Activated CD4-positive, alpha-beta T cell treated with anti-CD3 and anti-CD28 coated beads, Interleukin-10, Interleukin-2, amounts not matched to agents 100 ng/mL and 50 ng/mL, durations not matched to agents 16 hours and 8 hours (primary cell): Measurements from ENCODE around the gene RPUSD3.
"Not testable (repeated sequence)": the region's sequence is repeated elsewhere in the genome, so short reads cannot be mapped to it uniquely, and the experiment has no call there.

Experiments used
- DNase-seq: peaks from one replicate; pipeline ENCODE4 v3.0.0-alpha.2; 2020

Gene RPUSD3, protein sequence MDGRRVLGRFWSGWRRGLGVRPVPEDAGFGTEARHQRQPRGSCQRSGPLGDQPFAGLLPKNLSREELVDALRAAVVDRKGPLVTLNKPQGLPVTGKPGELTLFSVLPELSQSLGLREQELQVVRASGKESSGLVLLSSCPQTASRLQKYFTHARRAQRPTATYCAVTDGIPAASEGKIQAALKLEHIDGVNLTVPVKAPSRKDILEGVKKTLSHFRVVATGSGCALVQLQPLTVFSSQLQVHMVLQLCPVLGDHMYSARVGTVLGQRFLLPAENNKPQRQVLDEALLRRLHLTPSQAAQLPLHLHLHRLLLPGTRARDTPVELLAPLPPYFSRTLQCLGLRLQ

DNA sequence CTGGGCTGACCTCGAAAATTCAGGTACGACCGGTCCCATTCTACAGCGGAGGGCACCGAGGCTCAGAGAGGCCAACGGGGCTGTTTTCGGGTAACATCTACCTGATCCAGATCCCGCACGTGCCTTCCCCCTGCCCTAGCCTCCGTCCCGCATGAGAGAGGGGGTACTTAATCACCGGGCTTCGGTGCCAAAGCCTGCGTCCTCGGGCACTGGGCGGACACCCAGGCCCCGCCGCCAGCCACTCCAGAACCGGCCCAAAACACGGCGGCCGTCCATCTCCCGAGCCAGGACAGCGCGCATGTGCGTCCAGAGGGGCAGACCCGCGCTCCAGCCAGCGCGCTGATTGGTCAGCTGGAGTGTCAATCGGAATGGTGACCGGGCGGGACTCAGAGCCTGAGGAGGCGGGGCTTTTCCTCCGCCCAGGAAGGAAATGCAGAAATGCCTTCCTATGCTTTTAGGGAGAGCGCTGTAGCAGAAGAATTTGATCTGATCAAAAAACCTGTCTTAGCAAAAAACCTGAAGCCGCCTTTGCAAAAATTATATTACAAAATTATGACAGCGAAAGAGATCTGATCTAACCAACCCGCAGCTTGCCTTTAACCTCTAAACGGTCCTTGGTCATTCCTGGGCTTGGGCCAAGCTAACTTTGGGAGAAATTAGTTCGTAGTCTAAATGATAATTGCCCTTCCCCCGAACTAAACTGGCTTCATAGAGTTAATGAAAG lies at the start of gene RPUSD3:
RPUSD3 (minus strand) TSS at position 294 of the 724 bp plus-strand sequence; CDS start at position 276, 18 bp downstream.
- DNase-seq = peak; percentile 98

DNA sequence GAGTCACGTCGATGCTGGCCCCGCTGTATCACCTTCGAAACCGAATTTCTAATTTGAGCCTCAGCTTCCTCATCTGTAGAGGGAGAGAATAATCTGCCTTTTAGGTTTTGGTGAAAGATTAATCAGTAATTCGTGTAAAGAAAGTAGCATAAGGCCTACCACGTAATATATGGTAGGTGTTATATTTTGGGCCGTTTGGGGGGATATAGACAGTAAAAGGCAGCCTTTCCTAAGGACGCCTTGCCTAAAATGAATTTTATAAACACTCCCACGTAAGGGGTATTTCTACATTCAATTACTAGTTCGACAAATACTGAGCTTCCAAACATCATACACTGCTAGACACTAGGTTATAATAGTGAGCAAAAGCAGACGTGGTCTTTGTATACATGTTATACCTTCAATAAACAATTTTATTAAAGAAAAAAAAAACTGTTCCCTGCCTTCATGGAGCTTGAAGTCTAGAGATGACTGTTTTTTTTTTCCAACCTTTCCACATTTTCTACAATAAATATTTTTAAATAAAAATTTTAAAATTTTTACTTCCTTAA lies 47.3 kb upstream of the RPUSD3 start:
- DNase-seq = no peak

DNA sequence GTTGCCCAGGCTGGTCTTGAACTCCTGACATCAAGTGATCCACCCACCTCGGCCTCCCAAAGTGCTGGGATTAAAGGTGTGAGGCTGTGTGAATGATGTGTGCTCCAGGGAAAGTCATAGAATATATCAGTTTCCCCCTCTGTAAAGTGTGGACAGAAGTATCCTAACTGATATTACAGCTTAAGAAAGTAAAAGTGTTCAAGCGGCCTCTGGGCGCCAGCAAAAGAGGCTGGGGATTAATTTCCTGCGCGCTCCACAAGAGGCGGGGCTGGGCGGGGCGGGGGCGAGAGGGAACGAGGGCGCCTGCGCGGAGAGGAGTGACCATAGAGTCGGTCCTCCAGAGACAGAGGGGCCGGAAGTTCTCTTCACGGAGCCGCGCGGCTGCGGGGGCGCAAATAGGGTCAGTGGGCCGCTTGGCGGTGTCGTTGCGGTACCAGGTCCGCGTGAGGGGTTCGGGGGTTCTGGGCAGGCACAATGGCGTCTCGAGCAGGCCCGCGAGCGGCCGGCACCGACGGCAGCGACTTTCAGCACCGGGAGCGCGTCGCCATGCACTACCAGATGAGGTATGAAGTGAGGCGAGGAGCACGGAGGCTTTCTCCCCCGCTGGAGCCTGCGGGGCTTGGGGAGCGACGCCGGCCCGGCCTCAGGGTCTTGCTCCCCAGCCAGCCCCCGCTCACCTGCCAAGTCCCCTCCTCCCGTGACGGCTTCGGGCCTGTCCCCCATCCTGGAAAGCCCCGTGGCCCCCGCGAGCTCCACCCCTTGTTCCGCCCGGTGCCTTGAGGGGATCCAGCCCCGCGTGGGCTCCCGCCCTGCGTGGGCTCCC lies 46.7 kb upstream of the RPUSD3 start, which contains the start of gene JAGN1:
JAGN1 (plus strand) TSS at position 362 of the 823 bp plus-strand sequence; CDS start at position 475, 113 bp downstream.
- DNase-seq = peak; percentile 92

DNA sequence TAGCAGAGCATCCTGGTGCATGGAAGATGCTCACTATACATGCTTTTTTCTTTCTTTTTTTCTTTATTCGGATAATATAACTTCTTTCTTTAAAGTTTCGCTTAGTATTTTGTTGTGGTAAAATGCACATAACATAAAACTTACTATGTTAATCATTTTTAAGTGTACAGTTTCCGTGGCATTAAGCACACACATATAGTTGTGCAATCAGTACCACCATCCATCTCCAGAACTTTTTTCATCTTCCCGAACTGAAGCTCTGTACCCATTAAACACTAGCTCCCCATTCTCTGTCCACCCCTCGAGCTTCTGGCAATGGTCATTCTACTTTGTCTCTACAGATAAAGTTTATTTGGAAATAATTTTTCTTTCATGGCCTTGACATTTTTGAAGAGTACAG lies 45.6 kb upstream of the RPUSD3 start:
- DNase-seq = no peak

DNA sequence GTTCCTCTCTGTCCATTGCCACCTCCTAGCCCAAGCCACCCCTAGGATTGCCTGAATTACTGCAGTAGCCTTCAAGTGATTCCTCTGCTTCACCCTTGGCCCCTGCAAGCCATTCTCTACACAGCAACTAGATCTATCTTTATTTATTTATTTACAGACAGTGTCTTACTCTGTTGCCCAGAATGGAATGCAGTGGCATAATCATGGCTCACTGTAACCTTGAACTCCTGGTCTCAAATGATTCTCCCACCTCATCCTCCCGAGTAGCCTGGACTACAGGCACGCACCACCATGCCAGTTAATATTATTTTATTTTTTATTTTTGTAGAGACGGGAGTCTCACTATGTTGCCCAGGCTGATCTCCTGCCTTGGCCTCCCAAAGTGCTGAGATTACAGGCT lies 44.7 kb upstream of the RPUSD3 start:
- DNase-seq = no peak

DNA sequence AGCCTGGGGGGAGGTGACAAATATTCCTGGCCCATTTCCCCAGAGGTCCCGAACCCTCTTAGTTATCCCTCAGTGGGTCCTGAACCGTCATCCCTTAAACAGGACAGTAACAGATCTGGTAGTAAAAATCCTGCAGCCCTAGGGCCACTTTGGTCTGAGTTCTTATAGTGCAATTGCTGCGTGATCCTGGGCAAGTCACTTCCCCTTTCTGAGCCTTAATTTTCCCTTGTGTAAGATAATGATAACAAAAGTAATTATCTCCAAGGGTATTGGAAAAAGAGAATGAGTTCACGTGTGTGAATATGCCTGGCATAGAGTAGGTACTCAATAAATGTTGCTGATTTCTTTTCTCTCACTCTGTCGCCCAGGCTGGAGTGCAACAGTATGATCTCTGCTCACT lies 43.7 kb upstream of the RPUSD3 start:
- DNase-seq = no peak

DNA sequence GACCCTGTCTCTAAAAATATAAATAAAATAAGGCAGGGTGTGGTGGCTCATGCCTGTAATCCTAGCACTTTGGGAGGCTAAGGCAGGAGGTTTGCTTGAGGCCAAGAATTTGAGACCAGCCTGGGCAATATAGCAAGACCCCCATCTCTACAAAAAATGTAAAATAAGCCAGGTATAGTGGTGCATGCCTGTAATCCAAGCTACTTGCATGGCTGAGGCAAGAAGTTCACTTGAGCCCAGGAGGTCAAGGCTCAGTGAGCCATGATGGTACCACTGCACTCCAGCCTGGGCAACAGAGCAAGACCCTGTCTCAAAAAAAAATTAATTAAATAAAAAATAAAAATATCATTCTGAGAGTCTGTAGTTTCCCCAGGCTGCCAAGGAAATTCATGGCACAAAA lies 42.5 kb upstream of the RPUSD3 start:
- no peak for DNase-seq

DNA sequence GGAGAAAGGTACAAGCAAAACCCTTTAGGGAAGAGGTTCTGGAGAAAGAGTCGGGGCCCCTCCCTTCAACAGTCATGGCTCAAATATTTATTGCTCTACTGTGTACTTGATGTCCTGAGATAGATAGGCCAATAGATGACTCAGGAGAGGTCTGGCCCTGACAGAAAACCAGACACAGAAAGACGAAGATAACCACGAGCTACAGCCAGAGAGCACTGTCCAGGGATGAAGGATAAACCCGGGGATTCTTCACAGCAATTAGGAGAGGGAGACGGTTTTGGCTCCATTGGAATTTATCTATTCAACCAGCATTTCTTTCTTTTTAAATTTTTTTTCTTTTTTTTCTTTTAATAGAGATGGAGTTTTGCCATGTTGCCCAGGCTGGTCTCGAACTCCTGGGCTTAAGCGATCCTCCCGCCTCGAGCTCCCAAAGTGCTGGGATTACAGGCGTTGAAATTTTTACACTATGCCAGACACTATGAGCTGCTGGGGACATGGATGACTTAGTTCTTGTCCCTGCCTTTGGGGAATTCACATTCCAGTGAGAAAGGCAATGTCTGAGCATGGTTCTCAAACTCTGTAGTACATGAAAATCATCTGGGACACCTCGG lies 40.9 kb upstream of the RPUSD3 start:
- no peak for DNase-seq

DNA sequence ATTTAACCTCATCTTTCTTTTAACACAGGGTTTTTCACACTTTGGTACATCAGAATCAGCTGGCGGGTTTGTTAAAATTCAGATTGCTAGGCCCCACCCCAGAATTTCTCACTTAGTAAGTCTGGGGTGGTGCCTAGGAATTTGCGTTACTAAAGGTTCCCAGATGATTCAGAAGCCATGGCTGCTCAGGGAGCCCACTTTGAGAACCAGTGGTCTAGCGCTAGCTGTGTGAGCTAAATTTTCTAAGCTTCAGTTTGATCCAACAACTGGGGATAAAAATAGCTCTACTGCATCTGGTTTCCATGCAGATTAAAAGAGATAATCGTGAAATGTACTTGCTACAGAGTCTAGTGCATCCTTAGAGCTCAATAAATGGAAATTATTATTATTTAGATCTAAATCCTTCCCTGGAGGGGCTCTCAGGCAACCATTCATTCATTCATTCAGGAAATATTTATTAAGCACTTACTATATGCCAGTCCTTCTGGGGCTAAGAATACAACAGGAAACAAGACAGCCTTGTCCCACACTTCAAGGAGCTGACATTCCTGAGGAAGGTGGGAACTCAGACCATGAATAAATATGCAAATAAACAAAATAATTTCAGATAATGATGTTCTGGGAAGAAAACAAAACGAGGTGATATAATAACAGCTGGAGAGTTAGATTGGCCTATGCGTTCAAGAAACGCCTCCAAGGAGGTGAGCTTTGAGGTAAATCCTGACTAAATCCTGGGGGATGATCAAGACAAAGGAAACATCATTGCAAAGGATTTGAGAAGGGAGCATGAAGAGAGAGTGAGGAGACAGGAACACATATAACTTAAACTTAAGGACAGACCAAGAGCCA lies 40.1 kb upstream of the RPUSD3 start:
- DNase-seq = no peak

DNA sequence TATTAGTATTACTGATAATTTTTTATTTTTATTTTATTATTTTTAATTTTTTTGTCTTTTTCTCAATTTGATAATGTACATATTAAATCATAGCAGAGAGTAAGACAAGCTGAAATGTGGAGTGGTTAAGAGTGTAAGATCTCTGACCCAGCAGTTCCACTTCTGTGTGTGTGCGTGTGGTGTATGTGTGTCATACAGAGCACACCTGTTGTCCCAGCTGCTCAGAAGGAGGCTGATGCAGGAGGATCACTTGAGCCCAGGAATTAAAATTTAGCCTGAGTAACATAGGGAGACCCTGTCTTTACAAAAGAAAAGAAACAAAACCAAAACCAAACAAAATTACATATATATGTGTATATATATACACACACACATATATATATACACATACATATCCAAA lies 37.6 kb upstream of the RPUSD3 start:
- no peak for DNase-seq

DNA sequence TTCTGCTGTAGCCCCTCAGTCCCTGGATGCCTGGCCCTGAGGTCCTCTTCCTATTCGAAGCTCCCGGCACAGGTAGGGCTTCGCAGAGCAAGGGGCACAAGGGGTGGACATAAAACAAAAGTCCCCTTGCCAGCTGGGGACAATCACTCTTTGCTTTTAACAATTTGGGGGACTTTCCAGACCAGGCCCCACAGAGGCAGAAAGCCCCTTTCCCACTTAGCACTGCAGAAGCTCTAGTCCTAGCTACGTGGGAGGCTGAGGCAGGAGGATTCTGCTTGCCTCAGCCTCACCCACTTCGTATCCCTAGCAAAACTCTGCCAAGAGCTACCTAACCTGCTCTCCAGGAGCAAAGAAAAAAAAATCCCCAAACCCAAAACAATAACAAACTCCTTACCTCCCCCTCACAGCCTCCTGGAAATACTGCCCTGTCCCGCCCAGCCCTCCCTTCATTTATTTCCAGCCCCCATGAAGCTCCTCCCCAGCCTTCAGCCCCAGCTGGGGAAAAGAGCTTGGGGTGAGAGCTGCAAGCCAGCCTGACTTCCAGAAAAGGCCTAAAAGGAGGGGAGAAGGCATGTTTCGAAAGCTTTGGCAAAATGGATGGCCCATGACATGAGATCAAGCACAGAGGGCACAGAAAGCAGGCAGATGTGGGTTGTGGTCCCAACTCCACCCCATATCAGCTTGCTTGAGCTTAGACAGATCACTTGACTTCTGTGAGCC lies 36.2 kb upstream of the RPUSD3 start, which contains the start of gene CIDEC:
CIDEC (minus strand) TSS at position 424 of the 720 bp plus-strand sequence. CDS start 1,767 bp downstream, outside the sequence.
- no peak for DNase-seq

DNA sequence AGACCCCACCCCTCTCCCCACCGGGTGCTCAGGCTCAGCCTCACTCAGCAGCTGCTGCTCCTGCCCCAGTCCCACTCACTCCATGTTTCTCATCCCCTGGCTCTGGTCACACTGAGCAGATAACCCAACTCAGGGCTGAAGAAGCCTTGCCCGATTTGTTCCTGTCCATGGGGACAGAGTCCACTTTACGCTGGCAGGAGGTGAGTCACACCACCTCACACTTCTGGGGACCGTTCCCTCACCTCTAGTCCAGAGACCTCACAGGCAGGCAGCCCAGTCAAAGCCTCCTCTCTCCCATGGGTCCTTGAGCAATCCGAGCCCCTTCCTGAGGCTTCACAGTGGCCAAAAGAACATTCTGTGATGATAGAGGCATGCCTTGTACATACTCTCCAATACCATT lies 34.9 kb upstream of the RPUSD3 start:
- no peak for DNase-seq

DNA sequence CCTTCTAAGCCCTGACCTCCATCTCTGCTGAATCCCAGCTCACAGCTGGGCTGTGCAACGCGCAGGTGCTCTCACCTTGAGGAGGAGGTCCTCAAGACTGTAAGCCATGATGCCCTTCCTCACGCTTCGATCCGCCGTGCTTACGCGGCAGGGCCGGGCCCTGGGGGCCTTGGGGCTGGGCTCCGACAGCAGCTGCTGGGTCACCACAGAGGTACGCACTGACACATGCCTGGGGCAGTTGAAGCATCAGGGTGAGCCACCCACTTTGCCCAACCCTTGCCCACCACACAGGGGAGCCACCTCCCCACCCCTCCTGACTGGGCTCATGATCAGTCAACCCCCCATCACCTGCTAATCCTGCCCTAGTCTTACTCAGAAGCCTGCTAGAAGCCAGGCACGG lies 33.2 kb upstream of the RPUSD3 start:
- no peak for DNase-seq

DNA sequence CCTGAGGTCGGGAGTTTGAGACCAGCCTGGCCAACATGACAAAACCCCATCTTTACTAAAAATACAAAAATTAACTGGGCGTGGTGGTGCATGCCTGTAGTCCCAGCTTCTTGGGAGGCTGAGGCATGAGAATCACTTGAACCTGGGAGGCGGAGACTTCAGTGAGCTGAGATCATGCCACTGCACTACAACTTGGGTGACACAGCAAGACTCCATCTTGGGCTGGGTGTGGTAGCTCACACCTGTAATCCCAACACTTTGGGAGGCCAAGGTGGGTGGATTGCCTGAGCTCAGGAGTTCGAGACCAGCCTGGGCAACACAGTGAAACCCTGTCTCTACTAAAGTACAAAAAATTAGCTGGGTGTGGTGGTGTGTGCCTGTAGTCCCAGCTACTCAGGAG lies 32.4 kb upstream of the RPUSD3 start:
- DNase-seq = not testable (repeated sequence)

DNA sequence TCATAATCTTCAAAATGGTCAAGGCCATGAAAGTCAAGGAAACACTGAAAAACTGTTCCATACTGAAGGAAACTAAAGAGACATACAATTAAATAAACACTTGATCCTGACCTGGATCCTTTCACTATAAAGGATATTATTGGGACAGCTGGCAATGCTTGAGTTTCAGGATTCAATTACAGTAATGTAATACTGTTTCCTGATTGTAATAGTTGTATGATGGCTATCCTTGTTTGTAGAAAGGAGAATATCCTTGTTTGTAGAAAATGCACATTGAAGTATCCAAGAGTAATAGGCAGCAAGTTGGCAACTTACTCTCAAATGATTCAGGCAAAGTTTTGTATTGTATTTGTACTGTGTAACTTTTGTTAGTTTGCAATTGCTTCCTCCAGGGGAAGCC lies 31.6 kb upstream of the RPUSD3 start:
- DNase-seq = no peak

DNA sequence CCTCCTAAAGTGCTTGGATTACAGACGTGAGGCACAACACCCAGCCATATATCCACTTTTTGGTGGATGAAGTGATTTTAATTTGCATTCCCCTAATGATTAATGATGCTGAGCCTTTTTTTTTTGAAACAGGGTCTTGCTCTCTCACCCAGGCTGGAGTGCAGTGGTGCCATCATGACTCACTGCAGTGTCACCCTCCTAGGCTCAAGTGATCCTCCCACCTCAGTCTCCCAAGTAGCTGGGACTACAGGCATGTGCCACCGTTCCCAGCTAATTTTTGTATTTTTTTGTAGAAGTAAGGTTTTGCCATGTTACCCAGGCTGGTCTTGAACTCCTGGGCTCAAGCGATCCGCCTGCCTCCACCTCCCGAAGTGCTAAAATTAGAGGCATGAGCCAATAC lies 28.3 kb upstream of the RPUSD3 start:
- not testable (repeated sequence) for DNase-seq

DNA sequence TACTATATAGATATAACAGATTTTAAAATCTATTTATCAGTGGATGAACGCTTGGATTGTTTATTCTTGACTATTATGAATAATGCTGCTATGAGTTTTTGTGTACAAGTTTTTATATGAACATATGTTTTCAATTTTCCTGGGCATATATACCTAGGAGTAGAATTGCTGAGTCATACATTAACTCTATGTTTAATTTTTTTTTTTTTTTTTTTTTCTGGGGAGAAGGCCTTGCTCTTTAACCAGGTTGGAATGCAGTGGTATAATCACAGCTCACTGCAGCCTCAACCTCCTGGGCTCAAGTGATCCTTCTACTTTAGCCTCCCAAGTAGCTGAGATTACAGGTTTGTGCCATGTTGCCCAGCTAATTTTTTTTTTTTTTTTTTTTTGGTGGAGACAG lies 27.2 kb upstream of the RPUSD3 start:
- DNase-seq = no peak

DNA sequence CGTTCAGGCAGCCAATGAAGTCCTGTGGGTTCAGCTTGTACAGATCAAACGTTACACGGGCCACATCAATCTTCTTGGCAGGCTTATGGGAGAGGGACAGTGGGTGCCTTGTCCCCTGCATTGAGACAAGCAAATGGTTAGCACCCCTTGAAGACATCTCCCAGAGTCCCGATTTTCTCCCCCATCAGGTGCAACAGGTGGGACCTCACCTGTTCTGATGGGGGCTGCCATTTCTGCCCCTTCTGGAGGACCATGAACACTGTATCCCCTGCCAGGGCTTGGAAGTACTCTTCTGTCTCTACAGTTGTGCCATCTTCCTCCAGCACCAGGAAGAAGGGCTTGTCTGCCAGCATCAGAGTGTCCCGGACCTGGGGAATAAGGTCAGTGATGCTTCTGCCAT lies 26.1 kb upstream of the RPUSD3 start:
- DNase-seq = no peak

DNA sequence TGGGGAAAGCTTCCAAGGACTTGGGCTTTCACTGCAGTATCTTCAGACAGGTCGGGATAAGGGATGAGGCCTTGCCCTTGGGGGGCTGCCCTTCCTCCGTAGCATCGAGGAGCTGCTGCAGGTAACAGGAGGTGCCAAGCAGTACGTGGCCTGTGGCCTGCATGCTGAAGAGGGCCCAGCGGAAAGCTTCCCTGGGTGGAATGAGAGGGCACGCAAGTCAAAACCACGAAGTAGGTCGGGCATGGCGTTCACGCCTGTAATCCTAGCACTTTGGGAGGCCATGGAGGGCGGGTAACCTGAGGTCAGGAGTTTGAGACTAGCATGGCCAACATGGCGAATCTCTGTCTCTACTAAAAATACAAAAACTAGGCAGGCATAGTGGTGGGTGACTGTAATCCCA lies 23.3 kb upstream of the RPUSD3 start:
- DNase-seq = no peak

DNA sequence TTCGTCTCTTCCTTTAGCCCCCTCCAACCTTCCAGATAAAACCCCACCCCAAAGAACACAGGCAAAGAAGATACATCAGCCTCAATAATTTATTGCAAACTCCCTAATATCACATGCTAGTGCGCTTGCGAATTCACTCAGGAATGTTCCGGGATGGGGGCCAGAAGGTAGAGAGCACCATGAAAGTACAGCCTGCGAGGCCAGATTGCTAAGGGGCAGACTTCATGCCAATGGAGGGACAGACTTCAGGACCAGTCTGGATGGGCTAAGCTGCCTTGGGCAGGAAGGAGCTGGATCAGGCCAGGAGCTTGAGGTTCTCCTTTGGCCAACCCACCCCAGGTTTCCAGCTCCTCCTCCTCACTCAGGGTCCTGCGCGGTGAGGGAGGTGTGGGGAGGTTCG lies 22.8 kb upstream of the RPUSD3 start:
- DNase-seq = no peak

DNA sequence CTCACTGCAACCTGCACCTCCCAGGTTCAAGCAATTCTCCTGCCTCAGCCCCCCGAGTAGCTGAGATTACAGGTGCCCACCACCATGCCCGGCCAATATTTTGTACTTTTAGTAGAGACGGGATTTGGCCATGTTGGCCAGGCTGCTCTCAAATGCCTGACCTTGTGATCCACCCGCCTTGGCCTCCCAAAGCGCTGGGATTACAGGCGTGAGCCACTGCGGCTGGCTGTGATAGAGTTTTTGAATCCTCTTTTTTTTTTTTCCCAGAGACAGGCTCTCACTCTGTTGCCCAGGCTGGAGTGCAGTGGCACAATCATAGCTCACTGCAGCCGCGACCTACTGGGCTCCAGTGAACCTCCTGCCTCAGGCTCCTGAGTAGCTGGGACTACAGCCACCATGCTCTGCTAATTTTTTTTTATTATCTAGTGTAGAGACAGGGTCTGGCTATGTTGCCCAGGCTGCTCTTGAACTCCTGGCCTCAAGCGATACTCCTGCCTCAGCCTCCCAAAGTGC lies 21.4 kb upstream of the RPUSD3 start:
- DNase-seq = not testable (repeated sequence)
